ENCODE results near the gene MRPS34.
"Not testable (repeated sequence)": the region's sequence is repeated elsewhere in the genome, so short reads cannot be mapped to it uniquely, and the experiment has no call there.

The MRPS34 gene

GRCh38 chr16:1757714-1758461 is 15.0 kb downstream of the MRPS34 start:
- in situ Hi-C loops (cut with MboI; ENCODE audit: low sequenced_read_pairs), result no loop called here

DNA sequence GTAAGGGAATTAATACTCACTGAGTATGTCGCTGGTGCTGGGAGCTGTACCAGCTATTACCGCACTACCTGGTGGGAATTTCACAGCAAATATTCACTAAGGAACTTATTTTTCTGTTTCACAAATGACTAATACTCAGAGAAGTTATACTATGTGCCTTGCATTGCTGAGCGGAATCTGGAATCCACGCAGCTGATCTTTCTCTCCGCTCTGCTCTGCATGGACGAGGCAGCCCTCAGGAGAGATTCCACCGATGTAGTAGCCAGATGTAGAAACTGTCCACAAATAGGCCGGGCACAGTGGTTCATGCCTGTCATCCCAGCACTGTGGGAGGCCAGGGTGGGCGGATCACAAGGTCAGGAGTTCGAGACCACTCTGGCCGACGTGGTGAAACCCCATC is 18.7 kb downstream of the MRPS34 start:
- in situ Hi-C loops (cut with MboI; ENCODE audit: low sequenced_read_pairs), result no loop called here

- in situ Hi-C loops (cut with MboI; ENCODE audit: low sequenced_read_pairs), result no loop called here
Observed at GRCh38 chr16:1752853-1753252, 20.1 kb downstream of the MRPS34 start.

DNA sequence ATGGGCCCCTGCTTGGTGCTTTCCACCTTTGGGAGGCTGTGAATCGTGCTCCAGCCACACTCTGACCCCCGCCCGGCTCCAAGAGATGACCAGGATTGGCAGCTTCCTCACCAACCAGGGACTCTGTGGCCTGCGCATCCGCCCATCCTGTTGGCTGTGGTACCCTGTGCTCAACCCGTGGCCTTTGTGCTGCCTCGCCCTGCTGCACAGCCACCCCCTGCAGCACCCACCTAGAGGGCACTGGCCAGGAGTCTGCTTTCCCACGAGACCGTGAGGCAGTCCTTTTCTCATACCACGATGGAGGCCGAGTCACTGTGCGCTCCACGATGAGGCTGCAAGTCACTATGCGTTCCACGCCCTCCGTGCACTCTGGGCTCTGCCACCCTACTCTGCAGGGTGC is 21.0 kb downstream of the MRPS34 start:
- in situ Hi-C loops (cut with MboI; ENCODE audit: low sequenced_read_pairs), result no loop called here

DNA sequence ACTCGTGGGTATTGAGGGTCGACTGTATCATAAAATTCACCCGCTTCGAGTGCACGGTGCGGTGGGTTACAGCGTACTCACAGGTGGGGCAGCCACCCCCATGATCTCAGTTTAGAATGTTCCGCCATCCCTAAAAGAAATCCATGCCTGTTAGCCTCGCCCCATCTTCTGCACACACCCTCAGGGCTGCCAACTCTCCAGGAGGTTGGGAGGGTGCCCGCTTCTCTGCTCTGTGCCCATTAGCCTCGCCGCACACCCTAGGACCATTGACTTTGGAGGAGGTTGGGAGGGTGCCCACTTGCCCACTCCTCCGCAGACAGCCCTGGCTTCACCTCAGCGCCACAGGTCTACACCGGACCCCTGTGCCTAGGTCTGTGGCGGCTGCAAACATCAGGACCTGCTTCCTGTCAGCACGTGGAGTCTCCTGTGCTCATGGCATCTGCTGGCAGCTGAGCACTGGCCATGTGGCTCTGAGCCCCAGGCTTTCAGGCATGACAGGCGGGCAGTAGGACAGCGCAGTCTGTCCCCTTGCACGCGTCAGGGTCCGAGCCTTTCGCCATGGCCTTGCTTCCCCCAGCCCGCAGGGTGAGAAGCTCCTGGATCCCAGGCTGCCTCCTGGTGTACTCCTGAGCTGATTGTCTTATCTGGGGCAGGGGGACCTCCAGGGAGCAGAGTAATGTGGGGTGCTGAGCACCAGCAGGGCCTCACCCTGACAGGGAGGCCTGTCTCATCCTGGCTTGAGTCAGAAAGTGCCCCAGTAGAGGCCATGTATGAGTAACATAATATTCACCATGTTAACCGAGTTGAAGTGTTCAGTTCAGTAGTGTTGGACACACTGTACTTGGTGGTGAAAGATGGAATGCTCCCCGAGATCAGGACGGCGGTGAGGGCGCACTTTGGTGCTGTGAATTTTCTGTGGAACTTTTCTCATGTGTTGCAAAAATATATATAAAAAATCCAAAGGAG is 23.5 kb downstream of the MRPS34 start:
- in situ Hi-C loops (cut with MboI; ENCODE audit: low sequenced_read_pairs), result no loop called here

DNA sequence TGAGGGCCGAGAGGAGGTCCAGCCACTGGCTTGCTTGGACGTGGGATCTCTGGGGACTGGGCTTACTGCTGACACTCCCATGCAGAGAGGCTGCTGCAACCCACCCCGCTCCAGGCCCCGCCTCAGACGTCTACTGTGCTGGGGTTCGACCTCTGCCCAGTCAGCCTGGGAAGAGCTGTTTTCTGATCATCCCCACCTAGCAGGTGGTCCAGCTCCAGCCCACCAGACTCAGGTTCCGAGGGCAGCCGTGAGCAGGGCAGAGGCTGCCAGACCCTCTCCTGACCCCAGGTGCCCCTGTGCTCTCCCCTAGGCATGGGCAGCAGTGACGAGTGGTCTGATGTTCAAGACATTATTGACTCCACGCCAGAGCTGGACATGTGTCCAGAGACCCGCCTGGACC is 25.0 kb downstream of the MRPS34 start:
- in situ Hi-C loops (cut with MboI; ENCODE audit: low sequenced_read_pairs), result no loop called here

GRCh38 chr16:1746693-1747195 is 26.2 kb downstream of the MRPS34 start:
- in situ Hi-C loops (cut with MboI; ENCODE audit: low sequenced_read_pairs), result no loop called here

DNA sequence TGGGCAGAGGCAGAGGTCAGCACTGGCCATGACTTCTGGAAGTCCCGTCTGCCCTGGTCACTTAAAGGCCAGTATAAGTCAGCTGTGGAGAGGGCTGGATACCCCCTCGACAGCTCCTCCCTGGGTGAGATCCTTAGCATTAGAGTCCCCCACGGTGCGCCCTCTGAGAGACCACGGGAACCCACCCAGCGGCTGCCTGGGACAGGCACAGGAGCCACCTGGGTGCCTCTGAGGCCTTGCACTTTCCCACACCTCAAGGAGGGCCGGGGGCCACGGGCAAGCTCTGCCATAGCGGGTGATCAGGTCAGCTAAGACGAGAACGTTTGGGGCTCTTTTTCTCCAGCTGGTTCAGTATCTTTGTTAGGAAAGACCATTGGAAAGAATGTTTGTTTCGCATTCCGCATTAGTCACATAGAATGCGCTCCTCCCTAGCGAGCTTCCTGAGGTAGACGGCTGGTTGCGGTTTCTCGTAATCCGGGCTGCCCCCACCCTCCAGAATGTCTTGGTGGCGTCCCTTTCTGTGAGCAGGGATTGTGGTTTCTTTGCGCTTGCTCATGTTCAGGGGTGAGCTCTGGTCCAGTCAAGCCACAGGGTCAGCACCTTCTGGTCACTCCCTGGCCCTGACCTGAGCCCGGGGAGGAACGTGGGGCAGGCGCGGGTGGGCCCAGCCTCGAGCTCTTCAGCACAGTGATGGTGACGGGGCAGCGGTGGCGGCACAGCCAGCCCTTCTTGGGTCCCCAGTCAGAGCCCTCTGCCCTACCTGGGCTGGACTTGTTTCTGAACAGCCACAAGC is 26.8 kb downstream of the MRPS34 start:
- in situ Hi-C loops (cut with MboI; ENCODE audit: low sequenced_read_pairs), result no loop called here

GRCh38 chr16:1745181-1745899 is 27.6 kb downstream of the MRPS34 start:
- in situ Hi-C loops (cut with MboI; ENCODE audit: low sequenced_read_pairs), result no loop called here

DNA sequence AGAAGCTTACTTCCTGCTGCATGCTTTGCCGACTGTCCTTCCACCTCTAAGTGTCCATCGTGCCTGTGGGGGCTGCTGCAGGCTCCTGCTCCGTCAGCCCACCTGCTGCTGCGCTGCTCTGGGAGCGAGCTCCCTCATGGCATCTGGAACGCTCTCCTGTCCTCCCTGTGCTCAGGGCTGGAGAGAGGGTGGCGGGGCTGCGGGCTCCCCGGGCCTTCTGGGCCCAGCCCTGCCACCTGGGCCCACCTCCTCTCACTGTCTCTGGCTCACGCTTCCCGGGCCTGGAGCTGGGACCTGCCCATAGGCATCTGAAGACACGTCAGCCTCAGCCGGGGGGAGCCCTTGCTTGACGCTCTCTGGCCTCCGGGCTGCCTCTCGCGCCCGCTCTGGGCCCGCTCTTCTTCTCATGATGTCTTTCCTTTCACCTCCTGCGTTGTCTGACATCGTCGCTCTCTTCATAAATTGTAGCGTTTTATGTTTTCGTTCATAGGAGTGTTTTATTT is 28.5 kb downstream of the MRPS34 start:
- in situ Hi-C loops (cut with MboI; ENCODE audit: low sequenced_read_pairs), result no loop called here

DNA sequence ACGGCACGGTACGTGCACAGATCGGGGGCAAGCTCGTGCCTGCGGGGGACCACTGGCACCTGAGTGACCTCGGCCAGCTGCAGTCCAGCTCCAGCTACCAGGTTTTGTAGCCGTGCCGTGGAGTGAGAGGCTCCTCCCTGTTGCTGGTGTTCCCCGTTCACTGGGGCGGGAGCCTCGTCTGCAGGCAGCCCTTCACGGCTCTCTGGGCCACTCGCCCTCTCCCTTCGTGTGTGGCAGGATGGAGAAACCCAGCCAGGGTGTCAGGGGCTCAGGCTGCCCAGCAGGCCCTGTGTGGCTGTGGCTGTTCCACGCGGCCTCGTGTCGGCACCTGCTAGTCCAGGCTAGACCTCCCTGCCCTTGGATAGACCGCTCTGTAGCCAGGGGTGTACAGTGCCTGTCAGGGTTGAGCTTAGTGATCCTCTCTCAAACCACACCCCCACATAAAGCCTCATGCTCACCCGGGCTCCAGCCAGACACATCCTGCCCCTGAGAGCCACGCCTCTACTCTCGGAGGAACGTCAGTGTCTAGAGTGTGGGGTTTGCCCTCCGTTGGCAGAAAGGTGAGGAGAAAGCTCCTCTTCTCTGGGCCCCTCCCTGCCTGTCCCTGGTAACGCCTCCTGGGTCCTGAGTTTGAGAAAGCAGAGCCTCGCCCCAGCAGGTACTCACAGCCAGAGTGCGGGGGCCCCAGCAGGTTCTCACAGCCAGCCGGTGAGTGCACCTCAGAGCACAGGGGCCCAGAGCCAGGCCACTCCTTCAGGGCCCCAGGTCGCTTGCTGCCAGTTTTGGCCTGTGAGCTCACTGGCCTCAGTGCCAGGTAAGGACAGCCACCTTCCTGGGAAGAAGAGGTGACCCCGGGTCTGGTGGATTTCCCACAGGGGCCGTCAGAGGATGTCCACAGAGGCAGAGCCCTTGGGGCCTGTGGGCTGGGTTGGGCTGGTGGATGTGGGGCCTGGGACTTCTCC is 29.3 kb downstream of the MRPS34 start:
- in situ Hi-C loops (cut with MboI; ENCODE audit: low sequenced_read_pairs), result no loop called here

DNA sequence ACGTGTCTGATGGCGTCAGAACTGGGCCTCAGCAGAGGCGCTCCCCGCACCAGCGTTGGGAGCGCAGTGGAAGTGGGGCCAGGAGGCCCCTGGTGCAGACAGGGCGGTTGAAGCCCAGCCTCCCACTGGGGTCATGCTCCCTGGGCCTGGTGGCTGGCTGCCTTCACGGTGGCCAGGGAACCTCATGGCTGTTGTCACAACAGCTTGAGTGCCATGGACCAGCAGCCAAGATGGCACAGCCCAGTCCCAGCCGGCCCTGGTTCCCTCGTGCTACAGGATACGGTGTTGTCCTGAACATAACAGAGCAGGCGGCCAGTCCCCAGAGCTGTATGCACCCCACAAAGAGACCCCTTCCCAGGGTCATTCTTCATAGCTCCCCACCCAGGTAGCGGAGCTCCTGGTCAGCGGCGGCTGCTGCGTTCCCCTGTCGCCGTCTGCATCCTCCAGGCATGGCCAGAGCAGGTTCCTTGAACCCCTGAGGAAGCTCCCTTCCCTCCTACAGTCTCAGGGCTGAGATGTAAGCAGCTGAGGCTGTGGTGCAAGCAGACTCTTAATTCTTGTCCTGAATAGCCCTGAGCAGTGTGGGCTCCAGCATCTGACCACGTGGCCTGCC is 31.3 kb downstream of the MRPS34 start:
- in situ Hi-C loops (cut with MboI; ENCODE audit: low sequenced_read_pairs), result no loop called here

DNA sequence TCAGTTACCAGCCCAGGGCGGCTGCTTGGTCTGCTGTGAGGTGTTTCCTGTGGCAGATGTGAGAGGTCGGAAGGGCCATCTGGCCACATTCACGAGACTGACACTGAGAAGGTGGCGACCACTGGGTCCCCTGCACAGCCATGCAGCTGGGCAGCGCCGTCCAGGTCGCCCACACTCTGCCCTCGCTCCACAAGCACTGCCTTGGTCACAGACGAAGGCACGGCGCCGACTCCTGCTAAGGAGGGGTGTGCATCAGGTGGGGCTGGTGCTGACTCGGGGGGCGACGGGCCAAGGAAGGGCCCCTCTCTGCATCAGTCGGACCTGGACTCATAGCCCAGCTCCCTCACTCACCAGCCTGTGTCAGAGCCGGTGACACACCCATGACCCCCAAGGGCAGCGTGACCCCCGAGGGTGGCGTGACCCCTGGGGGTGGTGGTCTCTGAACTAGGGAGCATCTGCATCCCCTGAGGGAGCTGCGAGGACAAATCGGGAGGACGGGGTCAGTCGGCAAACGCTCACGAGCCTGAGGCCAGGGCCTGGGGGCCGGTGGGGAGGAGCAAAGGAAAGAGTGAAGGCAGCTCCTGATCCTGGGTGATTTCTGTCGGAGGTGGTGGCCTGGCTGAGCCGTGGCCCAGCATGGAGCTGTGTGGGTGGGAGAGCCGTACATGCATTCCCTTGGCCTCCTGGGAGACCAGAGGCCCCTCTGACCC is 32.0 kb downstream of the MRPS34 start:
- in situ Hi-C loops (cut with MboI; ENCODE audit: low sequenced_read_pairs), result no loop called here

DNA sequence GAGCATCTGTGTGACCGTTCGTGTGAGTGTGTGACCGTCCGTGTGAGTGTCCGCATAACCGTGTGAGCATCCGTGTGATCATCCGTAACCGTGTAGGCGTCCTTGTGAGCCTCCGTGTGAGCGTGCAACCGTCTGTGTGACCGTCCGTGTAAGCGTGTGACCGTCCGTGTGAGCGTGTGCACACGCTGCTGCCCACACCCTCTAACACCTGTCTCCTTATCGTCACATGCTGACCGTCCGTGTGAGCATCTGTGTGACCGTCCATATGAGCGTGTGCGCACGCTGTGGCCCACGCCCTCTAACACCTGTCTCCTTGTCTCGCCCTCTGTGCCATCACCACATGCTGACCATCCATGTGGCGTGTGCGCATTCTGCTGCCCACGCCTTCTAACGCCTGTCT is 32.7 kb downstream of the MRPS34 start:
- in situ Hi-C loops (cut with MboI; ENCODE audit: low sequenced_read_pairs), result no loop called here

GRCh38 chr16:1734816-1735215 is 38.1 kb downstream of the MRPS34 start:
- in situ Hi-C loops (cut with MboI; ENCODE audit: low sequenced_read_pairs), result no loop called here

DNA sequence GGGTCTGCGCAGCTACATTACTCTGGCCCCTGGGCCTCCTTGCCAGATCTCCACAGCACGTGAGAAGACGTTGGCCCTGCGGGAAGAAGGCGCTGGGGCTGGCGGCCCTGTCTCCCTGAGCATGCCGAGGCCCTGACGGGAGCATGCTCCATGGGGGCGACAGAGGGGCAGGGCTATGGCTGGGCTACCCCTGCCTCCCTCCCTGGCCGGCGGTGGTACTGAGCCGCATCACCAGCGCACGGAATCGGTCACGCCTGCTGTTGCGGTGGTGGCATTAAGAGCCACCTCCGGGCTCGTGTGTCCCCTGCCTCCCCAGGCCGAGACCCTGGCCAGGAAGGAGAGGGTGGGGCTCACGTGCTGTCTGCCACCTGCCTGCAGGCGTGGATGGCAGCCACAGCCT is 38.8 kb downstream of the MRPS34 start:
- in situ Hi-C loops (cut with MboI; ENCODE audit: low sequenced_read_pairs), result no loop called here

GRCh38 chr16:1732551-1732987 is 40.4 kb downstream of the MRPS34 start:
- in situ Hi-C loops (cut with MboI; ENCODE audit: low sequenced_read_pairs), result not testable (repeated sequence)

DNA sequence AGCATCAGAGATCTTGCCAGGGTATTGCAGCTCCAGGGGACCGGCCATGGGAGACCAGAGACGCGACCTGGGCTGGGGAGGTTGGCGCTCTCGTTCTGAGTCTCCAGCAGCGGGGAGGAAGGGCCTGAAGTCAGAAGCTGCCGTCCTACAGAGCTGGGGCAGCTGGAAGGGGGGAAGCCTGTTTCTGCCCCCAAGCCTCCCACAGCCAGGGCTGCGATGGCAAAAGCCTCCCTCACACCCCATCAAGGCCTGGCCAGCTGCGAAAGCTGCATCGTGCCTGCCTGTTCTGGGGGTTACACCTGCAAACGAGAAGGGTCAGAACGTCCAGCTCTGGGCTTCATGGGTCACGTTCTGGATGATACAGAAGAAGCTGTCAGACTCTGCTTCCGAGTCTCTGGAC is 40.9 kb downstream of the MRPS34 start:
- in situ Hi-C loops (cut with MboI; ENCODE audit: low sequenced_read_pairs), result no loop called here

Data from HL-60/S4 (cell line).